GM19452 (cell line): ENCODE measurements around the gene PCSK9.
"Not testable (repeated sequence)": the region's sequence is repeated elsewhere in the genome, so short reads cannot be mapped to it uniquely, and the experiment has no call there.

Source experiments
- ATAC-seq: cut with Tn5 transposase; IDR thresholded peaks from one replicate; pipeline ENCODE4 v1.9.1; 2021; ENCODE audit not compliant: unreplicated experiment

PCSK9 gene

GRCh38 chr1:55007625-55008024 lies 31.7 kb upstream of the PCSK9 start:
- ATAC-seq = no peak

- no peak for ATAC-seq
Measured at GRCh38 chr1:55010194-55010886, 29.0 kb upstream of the PCSK9 start.

GRCh38 chr1:55010887-55011217 lies 28.5 kb upstream of the PCSK9 start:
- no peak for ATAC-seq

- ATAC-seq = no peak
Measured at GRCh38 chr1:55012661-55013060, 26.7 kb upstream of the PCSK9 start.

- ATAC-seq = no peak
Measured at GRCh38 chr1:55015123-55015522, 24.2 kb upstream of the PCSK9 start.

- no peak for ATAC-seq
Measured at GRCh38 chr1:55015731-55016620, 23.4 kb upstream of the PCSK9 start.

- no peak for ATAC-seq
Measured at GRCh38 chr1:55018395-55018794, 21.0 kb upstream of the PCSK9 start.

- peak; percentile 76 for ATAC-seq
Measured at GRCh38 chr1:55021942-55022546, 17.3 kb upstream of the PCSK9 start.

GRCh38 chr1:55024163-55024562 lies 15.2 kb upstream of the PCSK9 start:
- ATAC-seq = not testable (repeated sequence)

- not testable (repeated sequence) for ATAC-seq
Measured at GRCh38 chr1:55026682-55027081, 12.7 kb upstream of the PCSK9 start.

GRCh38 chr1:55031098-55031497 lies 8.2 kb upstream of the PCSK9 start:
- not testable (repeated sequence) for ATAC-seq

- no peak for ATAC-seq
Measured at GRCh38 chr1:55033265-55033614, 6.1 kb upstream of the PCSK9 start.

- no peak for ATAC-seq
Measured at GRCh38 chr1:55034476-55035133, 4.7 kb upstream of the PCSK9 start.

- no peak for ATAC-seq
Measured at GRCh38 chr1:55035904-55036303, 3.4 kb upstream of the PCSK9 start.

- no peak for ATAC-seq
Measured at GRCh38 chr1:55037733-55038551, 1.4 kb upstream of the PCSK9 start.

- ATAC-seq = no peak
Measured at GRCh38 chr1:55038552-55038838, 853 bp upstream of the PCSK9 start.

- no peak for ATAC-seq
Measured at GRCh38 chr1:55038974-55039341, 390 bp upstream of the PCSK9 start.

GRCh38 chr1:55040083-55040932 lies 960 bp downstream of the PCSK9 start:
- ATAC-seq = no peak

- ATAC-seq = no peak
Measured at GRCh38 chr1:55040933-55041494, 1.7 kb downstream of the PCSK9 start.

- no peak for ATAC-seq
Measured at GRCh38 chr1:55041613-55042012, 2.3 kb downstream of the PCSK9 start.
